ENCODE measurements around the gene TRIM50. TPM values are rescaled to one million over a fixed set of nuclear protein-coding genes. Genes with fewer than 3 reads are reported as not detected.

The TRIM50 gene
- total and polyA plus RNA-seq, 2 of the 4 experiments (the other 2 are of a cell fraction) = not detected

GRCh38 chr7:73349763-73350162 is 21.9 kb upstream of the TRIM50 start:
- Histone ChIP-seq H2BK20ac (ENCODE audit: low read depth, low read length) (no peak overlapping the region), H3K9me3 (ENCODE audit: control insufficient read depth, insufficient read depth, low read length) (peaks cover 9% of the 10 kb centered on the region), H3K9ac (ENCODE audit: low read depth, low read length) (no peak overlapping the region), H4K5ac (ENCODE audit: low read depth, low read length) (no peak overlapping the region), H3K4me3 (ENCODE audit: insufficient read depth, low read depth, low read length) (no peak overlapping the region), H2AFZ (replicated peaks; ENCODE audit: low read length, poor library complexity) (no peak overlapping the region), H3K18ac (ENCODE audit: low read depth, low read length) (no peak overlapping the region), H3K4me2 (ENCODE audit: low read depth, low read length) (no peak overlapping the region), H3K4me1 (ENCODE audit: control insufficient read depth, insufficient read depth, low read length) (no peaks in the 10 kb centered on the region; the same call in 1 of the 2 replicates), H2AK9ac (replicated peaks; ENCODE audit: low read depth, low read length, poor library complexity) (no peak overlapping the region), H3K27ac (ENCODE audit: insufficient read depth, low read length) (no peak overlapping the region), H4K91ac (ENCODE audit: insufficient read depth, low read depth, low read length) (no peak overlapping the region), H4K8ac (ENCODE audit: low read depth in 2 of 2, low read length in 2 of 2) (no peak overlapping the region), H3K23ac (ENCODE audit: low read depth, low read length) (no peak overlapping the region), H3K9me1 (ENCODE audit: insufficient read depth, low read length) (no peaks in the 10 kb centered on the region), H3K79me1 (ENCODE audit: low read depth in 1 of 2, low read length in 2 of 2) (no peaks in the 10 kb centered on the region), H2AK5ac (ENCODE audit: low read depth, low read length) (no peak overlapping the region), H3K14ac (replicated peaks; ENCODE audit: low read depth, low read length) (no peak overlapping the region), H3K4ac (ENCODE audit: low read depth, low read length) (no peak overlapping the region), H3K36me3 (ENCODE audit: control insufficient read depth, insufficient read depth, low read length) (no peaks in the 10 kb centered on the region), H3K27me3 (ENCODE audit: control insufficient read depth, insufficient read depth, low read length) (peaks cover 15% of the 10 kb centered on the region), H4K20me1 (ENCODE audit: insufficient read depth, low read length) (no peaks in the 10 kb centered on the region), H2BK15ac (ENCODE audit: low read depth, low read length) (no peak overlapping the region), H2BK120ac (ENCODE audit: low read depth, low read length) (no peak overlapping the region), H2BK5ac (ENCODE audit: low read depth, low read length, poor library complexity, severe bottlenecking) (no peak overlapping the region), H3K56ac (ENCODE audit: extremely low read depth, insufficient read depth, low read length) (no peak overlapping the region)
- no peak for TF ChIP-seq USF2 (IDR thresholded peaks at IDR 0.05; ENCODE audit: low read depth, low read length)
- intact Hi-C loops (cut with micrococcal nuclease) (loop anchor here (5.0 kb wide), 2 partner anchors 38 to 78 kb away; no protein-coding TSS in a partner anchor), dilution Hi-C loops (cut with HindIII; ENCODE audit: low sequenced_read_pairs, unreplicated experiment) (no loop called here), in situ Hi-C loops (cut with MboI; ENCODE audit: low sequenced_read_pairs) (no loop called here)
- WGBS, 2 experiments (ENCODE audit: extremely low coverage in 2 of 2, insufficient read length in 1 of 2) = no CpG with 5 or more reads among the region's 6 CpGs
- ChIA-PET CTCF (no interaction called here), POLR2A (ENCODE audit: unreplicated experiment) (no interaction called here)
- no TSS peak for BruUV-seq (replicated peaks)
- DNase-seq (no peak), ATAC-seq (ENCODE audit: low read depth) (no peak)
